ENCODE data around the gene TACC2. TPM values are rescaled to one million over a fixed set of nuclear protein-coding genes. Genes with fewer than 3 reads are reported as not detected.

The TACC2 gene
- total RNA-seq, 1 donor from 2014 or later, result 22.0 TPM

DNA sequence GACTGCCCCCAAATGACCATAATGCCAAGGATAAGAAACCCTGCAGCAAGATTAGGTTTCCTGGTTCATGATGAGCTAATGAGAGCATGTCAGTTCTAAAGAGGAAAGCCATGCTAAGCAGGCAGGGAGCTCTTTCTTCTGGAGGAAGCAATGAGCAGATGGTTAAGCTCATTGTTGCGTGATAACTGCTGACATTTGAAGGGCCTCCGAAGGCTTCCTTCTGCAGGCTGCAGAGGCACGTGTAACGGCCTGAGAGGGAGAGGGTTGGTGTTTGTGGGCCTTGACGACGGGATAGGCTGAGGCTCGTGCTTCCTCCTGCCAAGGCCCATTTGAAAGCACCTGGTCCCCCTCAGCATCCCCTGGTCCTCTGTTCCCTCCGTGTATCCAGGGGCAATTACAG is 218.6 kb downstream of the TACC2 start:
- no peak for FAIRE-seq
- H3K4me3 Mint-ChIP-seq (ENCODE audit: unreplicated experiment), result no peak overlapping the region
- peaks cover 44% of the 10 kb centered on the region for H4K20me1 ChIP-seq (ENCODE audit: insufficient read depth, low read length)
- no peaks in the 10 kb centered on the region for H3K27me3 Mint-ChIP-seq (ENCODE audit: low read depth, unreplicated experiment)
- H3K4me3 ChIP-seq (ENCODE audit: insufficient read depth, low read depth, low read length), result no peak overlapping the region
- no peak for TF ChIP-seq EZH2 (IDR thresholded peaks at IDR 0.05; ENCODE audit: insufficient read depth, low read length)
- TF ChIP-seq, protein P1, sequence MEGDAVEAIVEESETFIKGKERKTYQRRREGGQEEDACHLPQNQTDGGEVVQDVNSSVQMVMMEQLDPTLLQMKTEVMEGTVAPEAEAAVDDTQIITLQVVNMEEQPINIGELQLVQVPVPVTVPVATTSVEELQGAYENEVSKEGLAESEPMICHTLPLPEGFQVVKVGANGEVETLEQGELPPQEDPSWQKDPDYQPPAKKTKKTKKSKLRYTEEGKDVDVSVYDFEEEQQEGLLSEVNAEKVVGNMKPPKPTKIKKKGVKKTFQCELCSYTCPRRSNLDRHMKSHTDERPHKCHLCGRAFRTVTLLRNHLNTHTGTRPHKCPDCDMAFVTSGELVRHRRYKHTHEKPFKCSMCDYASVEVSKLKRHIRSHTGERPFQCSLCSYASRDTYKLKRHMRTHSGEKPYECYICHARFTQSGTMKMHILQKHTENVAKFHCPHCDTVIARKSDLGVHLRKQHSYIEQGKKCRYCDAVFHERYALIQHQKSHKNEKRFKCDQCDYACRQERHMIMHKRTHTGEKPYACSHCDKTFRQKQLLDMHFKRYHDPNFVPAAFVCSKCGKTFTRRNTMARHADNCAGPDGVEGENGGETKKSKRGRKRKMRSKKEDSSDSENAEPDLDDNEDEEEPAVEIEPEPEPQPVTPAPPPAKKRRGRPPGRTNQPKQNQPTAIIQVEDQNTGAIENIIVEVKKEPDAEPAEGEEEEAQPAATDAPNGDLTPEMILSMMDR (IDR thresholded peaks at IDR 0.05; ENCODE audit: insufficient read depth, low read depth, low read length), result no peak
- no peak overlapping the region for H3K27ac Mint-ChIP-seq (ENCODE audit: unreplicated experiment)
- DNase-seq (ENCODE audit: low read depth), result no peak
- H3K4me2 ChIP-seq (ENCODE audit: low read length), result no peak overlapping the region
- H3K79me2 ChIP-seq (ENCODE audit: insufficient read depth, low read length), result peaks cover 2% of the 10 kb centered on the region
- no peaks in the 10 kb centered on the region for H3K27me3 ChIP-seq (ENCODE audit: insufficient read depth, low read length)
- peaks cover 1% of the 10 kb centered on the region for H3K9me3 Mint-ChIP-seq (ENCODE audit: unreplicated experiment)
- peaks cover 4% of the 10 kb centered on the region for H3K4me1 Mint-ChIP-seq (ENCODE audit: low read depth, unreplicated experiment)
- no peaks in the 10 kb centered on the region for H3K4me1 ChIP-seq (ENCODE audit: insufficient read depth, low read length)
- H3K9ac ChIP-seq (ENCODE audit: low read length), result no peak overlapping the region
- peaks cover 27% of the 10 kb centered on the region for H3K36me3 Mint-ChIP-seq (ENCODE audit: low read depth, unreplicated experiment)
- no peaks in the 10 kb centered on the region for H3K36me3 ChIP-seq (ENCODE audit: insufficient read depth, low read length)
- no peaks in the 10 kb centered on the region for H3K9me3 ChIP-seq (ENCODE audit: insufficient read depth, low read depth, low read length)
- H2AFZ ChIP-seq (ENCODE audit: low read depth, low read length), result no peak overlapping the region
- no peak overlapping the region for H3K27ac ChIP-seq (ENCODE audit: low read depth, low read length)

- H3K9ac ChIP-seq (ENCODE audit: low read length), result no peak overlapping the region
- no peak for FAIRE-seq
- no peak overlapping the region for H3K4me3 ChIP-seq (ENCODE audit: insufficient read depth, low read depth, low read length)
- Mint-ChIP-seq H3K27me3 (ENCODE audit: low read depth, unreplicated experiment) (no peaks in the 10 kb centered on the region), H3K36me3 (ENCODE audit: low read depth, unreplicated experiment) (peaks cover 27% of the 10 kb centered on the region), H3K27ac (ENCODE audit: unreplicated experiment) (no peak overlapping the region), H3K4me1 (ENCODE audit: low read depth, unreplicated experiment) (peaks cover 4% of the 10 kb centered on the region), H3K4me3 (ENCODE audit: unreplicated experiment) (no peak overlapping the region), H3K9me3 (ENCODE audit: unreplicated experiment) (peaks cover 1% of the 10 kb centered on the region)
- H3K4me1 ChIP-seq (ENCODE audit: insufficient read depth, low read length), result no peaks in the 10 kb centered on the region
- no peak for TF ChIP-seq EZH2 (IDR thresholded peaks at IDR 0.05; ENCODE audit: insufficient read depth, low read length)
- TF ChIP-seq, protein P1 (IDR thresholded peaks at IDR 0.05; ENCODE audit: insufficient read depth, low read depth, low read length), result no peak
- H3K4me2 ChIP-seq (ENCODE audit: low read length), result no peak overlapping the region
- H2AFZ ChIP-seq (ENCODE audit: low read depth, low read length), result no peak overlapping the region
- peaks cover 44% of the 10 kb centered on the region for H4K20me1 ChIP-seq (ENCODE audit: insufficient read depth, low read length)
- no peaks in the 10 kb centered on the region for H3K36me3 ChIP-seq (ENCODE audit: insufficient read depth, low read length)
- H3K79me2 ChIP-seq (ENCODE audit: insufficient read depth, low read length), result peaks cover 2% of the 10 kb centered on the region
- no peak overlapping the region for H3K27ac ChIP-seq (ENCODE audit: low read depth, low read length)
- no peaks in the 10 kb centered on the region for H3K27me3 ChIP-seq (ENCODE audit: insufficient read depth, low read length)
- no peaks in the 10 kb centered on the region for H3K9me3 ChIP-seq (ENCODE audit: insufficient read depth, low read depth, low read length)
- DNase-seq (ENCODE audit: low read depth), result no peak
These were observed 219.8 kb downstream of the TACC2 start for GRCh38 chr10:122208571-122209430.

Data from astrocyte (in vitro differentiated cells and primary cell).